Hindlimb muscle (tissue), 1 donor: Measurements from ENCODE around the gene SLC24A1. TPM values are rescaled to one million over a fixed set of nuclear protein-coding genes. Genes with fewer than 3 reads are reported as not detected.

ENCODE experiments used
- DNase-seq: peaks from one replicate; pipeline ENCODE4 v3.0.0-alpha.2; 2013
- polyA plus RNA-seq: library from polyadenylated mRNA; unstranded; fragments of 120-200 nt; gene quantifications from one replicate; pipeline ENCODE4 v1.2.1, GENCODE V29; 2013; ENCODE audit not compliant: insufficient read length

The SLC24A1 gene
- polyA plus RNA-seq, 1 donor, result 8.5 TPM

- no peak for DNase-seq
Measured at GRCh38 chr15:65619626-65620290, 2.0 kb upstream of the SLC24A1 start.

- DNase-seq, result no peak
Measured at GRCh38 chr15:65620833-65621232, 905 bp upstream of the SLC24A1 start.

- no peak for DNase-seq
Measured at GRCh38 chr15:65623103-65623502, 1.4 kb downstream of the SLC24A1 start.

- no peak for DNase-seq
Measured at GRCh38 chr15:65626856-65627255, 5.1 kb downstream of the SLC24A1 start.

- DNase-seq, result no peak
Measured at GRCh38 chr15:65629548-65629947, 7.8 kb downstream of the SLC24A1 start.

- DNase-seq, result no peak
Measured at GRCh38 chr15:65630760-65631159, 9.0 kb downstream of the SLC24A1 start.

- no peak for DNase-seq
Measured at GRCh38 chr15:65631503-65631902, 9.8 kb downstream of the SLC24A1 start.

GRCh38 chr15:65632780-65633375, 11.1 kb downstream of the SLC24A1 start:
- DNase-seq, result no peak

GRCh38 chr15:65633752-65634151, 12.0 kb downstream of the SLC24A1 start:
- DNase-seq, result no peak

GRCh38 chr15:65634356-65634755, 12.6 kb downstream of the SLC24A1 start:
- DNase-seq, result no peak

GRCh38 chr15:65638109-65638508, 16.4 kb downstream of the SLC24A1 start:
- no peak for DNase-seq

- peak; percentile 70 for DNase-seq
Measured at GRCh38 chr15:65638681-65639089, 16.9 kb downstream of the SLC24A1 start.

- no peak for DNase-seq
Measured at GRCh38 chr15:65639509-65639908, 17.8 kb downstream of the SLC24A1 start.

- DNase-seq, result no peak
Measured at GRCh38 chr15:65641768-65642475, 20.2 kb downstream of the SLC24A1 start.

GRCh38 chr15:65642594-65642993, 20.9 kb downstream of the SLC24A1 start:
- no peak for DNase-seq

- DNase-seq, result no peak
Measured at GRCh38 chr15:65644282-65644681, 22.5 kb downstream of the SLC24A1 start.

GRCh38 chr15:65645392-65645791, 23.7 kb downstream of the SLC24A1 start:
- no peak for DNase-seq

GRCh38 chr15:65646486-65646885, 24.7 kb downstream of the SLC24A1 start:
- DNase-seq, result no peak

- DNase-seq, result no peak
Measured at GRCh38 chr15:65650312-65651041, 28.7 kb downstream of the SLC24A1 start.

GRCh38 chr15:65651042-65651322, 29.2 kb downstream of the SLC24A1 start:
- no peak for DNase-seq

- no peak for DNase-seq
Measured at GRCh38 chr15:65651831-65652749, 30.4 kb downstream of the SLC24A1 start.

GRCh38 chr15:65653341-65653740, 31.6 kb downstream of the SLC24A1 start:
- DNase-seq, result no peak
